GM18507 (cell line): ENCODE data around the gene MCTP1.

Experiments used
- DNase-seq: peaks from one replicate; pipeline ENCODE4 v3.0.0; 2011; ENCODE audit warnings: low read depth; ENCODE audit not compliant: insufficient read length; ENCODE audit errors: extremely low spot score
- FAIRE-seq: peaks from 2 replicates; lab custom pipeline; 2011; peaks lifted over from hg19 to GRCh38; lab: Jason Lieb, UNC

Gene MCTP1

DNA sequence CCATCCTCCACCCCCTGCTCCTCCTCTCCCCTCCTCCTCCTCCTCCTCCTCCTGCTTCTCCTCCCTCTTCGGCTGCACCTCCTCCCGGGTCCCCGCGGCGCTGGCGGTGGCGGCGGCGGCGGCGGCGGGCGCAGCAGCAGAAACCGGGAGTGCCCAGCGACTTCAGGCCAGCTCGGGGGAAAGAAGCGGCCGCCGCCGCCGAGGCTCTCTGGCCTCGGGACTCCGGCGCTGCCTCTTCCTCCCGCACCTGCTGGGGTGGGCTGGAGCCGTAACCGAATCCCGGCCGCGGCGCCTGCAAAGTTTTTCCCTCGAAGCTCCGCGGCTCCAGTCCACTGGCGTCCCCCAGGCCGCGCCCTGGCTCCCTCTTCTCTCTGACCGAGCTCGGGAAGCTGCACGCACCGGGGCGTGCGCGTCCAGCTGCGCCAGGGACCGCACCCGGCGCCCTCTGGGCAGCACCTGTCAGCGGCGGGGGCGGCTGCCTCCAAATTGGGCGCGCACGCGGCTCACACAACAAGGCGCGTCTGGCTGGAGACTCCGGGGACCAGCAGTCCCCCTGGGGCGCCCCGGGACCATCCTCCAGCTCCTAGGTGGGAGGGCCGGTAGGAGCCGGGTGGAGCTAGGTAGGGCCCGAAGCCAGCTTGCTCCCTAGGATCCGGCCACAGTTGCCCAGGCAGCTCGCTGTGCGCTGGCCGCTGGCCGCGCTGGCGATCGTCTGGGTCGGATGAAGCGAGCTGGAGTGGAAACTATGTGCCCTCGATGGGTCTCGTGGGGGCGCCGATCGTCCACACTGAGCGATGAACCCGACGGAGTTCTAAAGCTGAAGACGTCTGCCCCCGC, at the start of gene MCTP1:
TSS of gene MCTP1 (minus strand) at position 523 of the 837 bp plus-strand sequence.
- FAIRE-seq: no peak
- no peak for DNase-seq

DNA sequence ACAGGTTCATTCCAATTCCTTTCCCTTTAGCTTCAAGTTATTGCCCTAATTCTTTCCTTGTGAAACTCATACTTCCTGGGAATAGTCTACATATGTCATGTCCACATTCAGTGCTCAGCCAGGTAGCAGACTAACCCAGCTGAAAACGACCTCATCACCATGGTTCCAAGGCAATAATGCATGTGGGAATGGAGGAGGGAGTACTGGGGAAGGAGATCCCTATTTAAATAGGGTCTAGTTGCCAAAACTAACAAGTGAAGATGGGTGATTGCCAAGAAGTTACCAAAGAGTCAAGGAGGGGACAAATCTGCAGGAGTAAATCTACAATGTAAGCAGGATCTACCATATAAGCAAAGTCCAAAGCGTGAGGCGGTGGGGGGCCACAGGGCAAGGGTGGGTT, 47.3 kb upstream of the MCTP1 start:
- no peak for FAIRE-seq
- no peak for DNase-seq

DNA sequence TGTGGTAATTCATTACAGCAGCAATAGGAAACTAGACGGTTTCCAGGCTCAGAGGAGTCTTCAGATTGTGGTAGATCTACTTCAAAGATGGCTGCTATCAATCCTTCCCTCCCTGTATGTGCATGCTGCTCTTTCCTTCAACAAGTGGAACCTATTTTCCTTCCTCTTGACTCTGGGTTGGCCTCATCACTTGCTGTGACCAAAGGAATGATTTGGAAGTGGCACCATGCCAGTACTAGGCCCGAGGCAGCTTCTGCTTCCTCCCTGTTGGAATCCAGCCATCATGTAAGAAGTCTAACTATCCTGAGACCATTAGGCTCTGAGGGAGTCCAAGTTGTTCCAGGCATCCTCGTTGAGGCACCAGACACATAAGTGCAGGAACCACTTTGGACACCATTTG, 46.5 kb upstream of the MCTP1 start:
- FAIRE-seq (no peak), DNase-seq (no peak)

DNA sequence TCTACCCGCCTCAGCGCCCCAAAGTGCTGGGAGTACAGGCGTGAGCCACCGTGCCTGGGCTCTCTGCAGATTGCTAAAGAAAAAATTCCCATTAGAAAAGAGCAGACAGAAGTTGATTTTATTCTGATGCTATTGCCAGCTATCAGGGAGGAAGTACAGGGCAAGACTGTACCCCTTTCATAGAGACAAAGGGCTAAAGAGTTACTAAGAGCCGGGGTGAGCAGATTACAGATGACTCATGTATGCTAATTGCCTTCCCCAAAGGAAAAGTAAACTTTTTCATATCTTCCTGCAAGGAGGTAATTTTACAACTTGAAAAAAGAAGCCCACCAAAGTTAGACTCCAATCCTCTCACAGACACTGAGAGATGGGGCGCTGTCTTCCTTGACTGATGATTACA, 42.3 kb upstream of the MCTP1 start:
- FAIRE-seq (no peak), DNase-seq (no peak)

DNA sequence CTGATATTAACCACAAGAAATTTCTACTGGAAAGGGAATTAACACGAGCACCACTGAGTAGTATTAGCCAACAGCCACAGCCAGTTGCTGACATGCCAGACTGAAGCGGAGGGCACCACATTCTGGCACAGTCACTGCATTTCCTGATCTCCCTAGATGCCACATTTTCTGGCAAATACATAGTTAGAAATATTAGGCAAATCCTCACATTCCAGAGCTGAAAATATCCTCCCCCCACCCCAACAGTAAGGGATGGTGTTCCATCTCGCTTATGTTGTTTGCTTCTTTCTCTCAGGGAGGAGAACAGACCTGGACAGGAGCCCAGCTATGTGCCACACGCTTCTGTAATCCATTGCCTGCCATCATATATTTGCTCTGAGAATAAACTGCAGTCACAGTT, 32.8 kb upstream of the MCTP1 start:
- no peak for DNase-seq
- FAIRE-seq: no peak

DNA sequence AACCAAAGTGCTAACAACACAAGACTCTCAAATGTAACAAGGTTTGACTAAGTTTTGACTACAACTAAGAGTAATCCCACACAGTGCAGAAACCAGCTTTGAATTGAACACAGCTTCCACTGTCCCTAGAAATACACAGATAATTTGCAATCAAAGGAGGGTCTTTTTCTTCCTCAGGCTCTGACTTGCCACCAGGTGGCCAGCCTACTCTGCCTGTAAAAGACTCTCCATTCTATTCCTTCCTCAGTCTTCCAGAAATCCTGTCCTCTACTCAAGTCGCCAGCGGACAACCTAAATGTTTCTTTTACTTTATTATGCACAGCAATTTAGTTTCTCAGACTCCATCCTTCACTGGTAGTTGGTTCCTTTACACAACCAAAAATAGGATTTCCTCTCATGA, 32.2 kb upstream of the MCTP1 start:
- FAIRE-seq: no peak
- DNase-seq: no peak

DNA sequence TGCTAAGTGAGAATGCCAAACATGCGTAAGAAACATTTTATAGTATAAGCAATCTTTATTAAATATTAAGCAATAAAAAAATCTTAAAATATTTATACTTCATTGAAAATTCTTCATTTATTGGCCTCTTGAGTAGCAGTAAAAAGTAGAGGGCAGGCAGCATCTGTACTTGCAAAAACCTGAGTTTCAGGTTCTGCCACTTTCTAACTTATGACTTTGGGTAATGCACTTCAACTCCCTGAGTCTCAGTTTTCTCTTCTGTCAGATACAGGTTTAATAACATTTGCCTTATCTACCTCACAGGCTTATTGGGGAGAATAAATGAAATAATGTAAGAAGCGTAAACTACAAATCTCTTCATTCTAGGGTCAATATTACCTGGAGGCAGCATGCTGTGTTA, 19.8 kb upstream of the MCTP1 start:
- FAIRE-seq: no peak

DNA sequence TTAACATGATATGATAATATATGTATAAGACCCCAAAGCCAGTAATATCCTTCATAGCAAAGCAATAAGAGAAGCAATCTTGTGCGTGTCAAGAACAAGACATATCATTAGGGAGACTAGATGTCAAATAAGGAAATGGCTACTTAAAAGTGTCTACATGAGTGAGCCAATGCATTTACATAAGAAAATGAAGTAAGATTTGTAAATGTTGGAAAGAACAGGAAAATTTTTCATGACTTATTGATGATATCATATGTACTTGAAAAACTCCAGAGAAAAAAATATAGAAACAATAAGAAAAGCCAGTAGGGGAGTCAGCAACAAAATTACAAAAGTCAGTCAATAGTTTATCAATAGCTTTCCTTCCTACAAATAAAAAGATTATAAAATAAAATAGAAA, 13.8 kb upstream of the MCTP1 start:
- no peak for DNase-seq
- no peak for FAIRE-seq

More for the DNA sequence above, 19.8 kb upstream of the MCTP1 start:
- no peak for DNase-seq

DNA sequence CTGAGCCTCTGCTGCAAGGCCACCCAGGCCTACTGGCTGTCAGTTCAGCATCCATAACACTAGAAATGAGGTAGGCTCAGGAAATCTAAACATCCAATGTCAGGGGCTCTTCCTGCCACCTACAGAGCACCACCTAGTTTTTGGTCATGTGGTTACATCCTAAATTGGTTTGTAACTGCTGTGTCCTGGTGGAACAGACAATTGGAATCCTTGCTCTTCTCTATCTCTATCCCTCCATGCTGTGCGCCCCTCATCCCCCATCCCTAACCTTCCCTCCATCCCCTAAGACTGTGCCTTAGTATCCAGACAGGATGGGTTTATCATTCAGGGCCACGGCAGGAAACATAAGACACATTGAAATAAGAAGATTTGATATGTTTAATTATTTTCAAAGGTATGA, 11.4 kb upstream of the MCTP1 start:
- DNase-seq (no peak), FAIRE-seq (no peak)

DNA sequence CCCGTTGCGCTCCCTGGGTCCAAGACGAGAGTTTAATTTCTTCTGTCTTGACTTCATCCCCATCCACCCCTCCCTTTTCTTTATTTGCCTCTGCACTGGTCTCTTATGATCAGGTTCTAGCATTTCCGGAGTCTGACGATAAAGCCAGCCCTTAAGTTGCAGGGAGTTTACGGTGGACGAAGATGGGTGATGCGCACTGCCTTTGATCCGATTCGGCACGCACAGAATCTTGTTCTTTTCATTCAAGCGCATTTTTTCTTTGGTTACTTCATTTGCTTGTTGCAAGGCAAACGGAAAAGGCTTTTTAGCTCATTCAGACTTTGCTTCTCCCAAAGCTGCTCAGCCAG, 488 bp upstream of the MCTP1 start:
- no peak for FAIRE-seq
- DNase-seq: no peak

DNA sequence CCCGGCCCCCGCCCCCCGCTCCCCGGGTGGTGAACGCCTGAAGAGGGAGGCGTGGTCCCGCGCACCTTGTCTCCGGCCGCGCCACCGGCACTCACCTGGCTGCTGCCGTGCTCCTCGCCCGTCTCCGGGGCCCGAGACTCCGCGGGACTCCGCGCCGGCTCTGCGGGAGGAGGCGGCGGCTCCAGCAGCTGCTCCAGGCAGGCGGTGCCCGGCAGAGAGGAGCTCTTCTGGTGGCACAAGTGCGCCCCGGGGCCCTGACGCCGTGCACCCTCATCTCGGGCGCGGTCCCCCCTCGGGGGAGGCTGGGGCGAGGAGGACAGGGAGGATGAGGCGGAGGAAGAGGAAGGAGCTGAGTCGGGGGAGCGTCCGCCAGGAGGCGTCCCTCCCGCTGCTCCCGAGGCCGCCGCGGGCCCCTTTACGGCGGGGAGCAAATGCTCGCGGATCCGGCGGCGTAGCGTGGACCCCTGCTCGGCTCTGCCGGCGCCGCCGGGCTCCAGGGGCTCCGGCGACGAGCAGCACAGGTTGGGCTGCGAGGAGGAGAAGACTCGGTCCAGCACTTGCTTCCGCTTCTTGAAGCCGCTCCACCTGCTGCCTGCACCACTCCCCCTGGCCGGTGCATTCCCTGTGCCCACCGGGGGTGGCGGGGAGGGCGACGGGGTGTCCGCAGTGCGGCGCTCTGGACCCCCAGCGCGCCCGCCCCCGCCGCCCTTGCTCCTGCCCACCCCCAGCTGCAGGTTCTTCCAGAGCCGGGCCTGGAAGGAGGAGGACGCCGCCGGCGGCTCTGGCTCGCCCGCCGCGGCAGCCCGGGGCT, 928 bp downstream of the MCTP1 start:
- FAIRE-seq (no peak), DNase-seq (no peak)

DNA sequence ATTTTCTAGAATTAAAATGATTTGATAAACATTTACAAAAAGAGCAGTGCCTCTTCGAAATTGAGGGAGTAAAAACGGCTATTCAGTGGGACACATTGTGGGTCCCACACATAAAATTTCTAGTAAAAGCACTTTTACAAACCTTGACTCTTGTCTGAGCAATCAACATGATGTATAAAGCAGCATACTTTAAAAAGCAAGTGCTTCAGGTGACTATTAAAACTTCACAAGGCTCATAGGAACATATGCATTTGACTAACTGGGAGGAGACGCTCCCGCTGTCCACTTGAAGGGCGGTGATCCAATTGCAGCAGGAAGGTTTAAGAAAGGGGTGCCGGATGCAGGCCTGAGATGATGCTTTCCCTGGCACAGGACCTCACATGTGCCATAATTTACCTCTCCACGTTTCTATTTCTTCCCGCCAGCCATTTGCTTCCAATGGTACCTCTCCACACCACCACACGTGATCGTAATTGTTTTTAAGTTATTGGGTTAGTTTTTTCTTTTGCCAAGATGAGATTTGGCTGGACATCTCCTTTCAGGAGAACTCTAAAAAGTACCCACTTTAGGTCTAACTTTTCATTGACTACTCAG, 1.8 kb downstream of the MCTP1 start:
- FAIRE-seq (peak; percentile 38), DNase-seq (no peak)

DNA sequence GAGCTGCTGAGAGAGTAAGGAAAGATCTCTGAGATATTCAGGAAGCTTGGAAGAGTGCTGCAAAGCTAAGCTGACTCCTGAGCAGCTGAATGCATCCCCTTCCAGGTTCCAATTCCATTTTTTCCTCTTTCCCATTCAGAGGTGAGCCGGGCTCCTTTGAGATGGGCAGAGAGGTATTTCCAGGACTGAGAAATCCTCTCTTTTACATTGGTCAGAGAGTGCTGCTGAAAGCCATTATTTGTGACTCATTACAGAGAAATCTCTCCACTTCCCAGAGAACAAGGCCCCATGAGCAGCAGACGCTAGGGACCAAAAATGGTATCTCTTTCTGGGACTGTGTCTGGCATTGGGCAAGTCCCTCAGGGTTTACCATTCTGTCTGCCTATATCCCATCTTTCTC, 3.7 kb downstream of the MCTP1 start:
- DNase-seq: no peak
- no peak for FAIRE-seq

DNA sequence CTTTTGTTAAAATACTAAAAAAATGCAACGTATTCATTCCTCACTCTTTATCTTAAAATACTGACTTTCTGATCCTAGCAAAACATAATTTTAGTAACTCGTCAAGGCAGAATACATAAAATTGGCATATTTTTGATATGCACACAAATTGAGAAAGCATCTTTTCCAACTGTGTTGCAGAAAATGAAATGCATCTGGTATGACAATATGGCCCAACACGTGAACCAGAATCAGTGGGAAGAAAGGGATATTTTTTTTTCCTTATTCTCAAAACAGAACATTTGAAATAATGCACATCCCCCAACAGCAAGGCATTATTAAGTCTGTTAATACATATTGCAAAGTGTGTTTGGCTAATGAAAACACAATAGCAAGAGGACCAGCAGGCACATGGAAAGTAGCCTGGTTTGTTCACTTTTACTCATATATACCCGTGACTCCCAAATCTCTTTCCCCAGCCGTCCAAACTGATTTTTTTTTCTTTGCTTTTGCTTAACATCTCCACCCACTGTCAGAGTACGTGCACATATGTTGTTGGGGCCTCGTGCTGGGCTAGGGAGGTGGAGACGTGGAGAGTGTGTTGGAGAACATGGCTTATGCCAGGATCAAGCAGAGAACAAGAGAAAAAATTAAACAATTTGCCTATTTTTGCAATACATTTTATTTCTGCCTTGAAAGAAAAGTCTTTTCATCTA, 4.3 kb downstream of the MCTP1 start:
- FAIRE-seq: no peak
- no peak for DNase-seq

DNA sequence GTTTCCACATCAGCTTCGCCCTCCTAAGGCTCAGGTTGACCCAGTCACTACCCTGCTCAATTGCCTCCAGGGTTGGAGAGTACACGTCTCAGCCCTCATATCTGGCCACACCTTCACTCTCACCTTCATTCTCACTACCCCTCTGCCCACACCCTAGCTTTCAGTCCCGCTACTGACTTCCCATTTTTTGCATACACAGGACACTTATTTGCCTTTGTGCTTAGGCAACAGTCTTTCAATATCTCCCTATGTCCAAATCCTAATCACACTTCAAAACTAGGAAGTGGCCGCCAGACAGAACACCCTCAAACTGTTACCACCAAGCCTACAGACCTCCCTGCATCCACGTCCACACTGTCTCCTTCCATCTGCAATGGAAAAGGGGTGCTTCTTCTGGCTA, 10.9 kb downstream of the MCTP1 start:
- no peak for DNase-seq
- no peak for FAIRE-seq

DNA sequence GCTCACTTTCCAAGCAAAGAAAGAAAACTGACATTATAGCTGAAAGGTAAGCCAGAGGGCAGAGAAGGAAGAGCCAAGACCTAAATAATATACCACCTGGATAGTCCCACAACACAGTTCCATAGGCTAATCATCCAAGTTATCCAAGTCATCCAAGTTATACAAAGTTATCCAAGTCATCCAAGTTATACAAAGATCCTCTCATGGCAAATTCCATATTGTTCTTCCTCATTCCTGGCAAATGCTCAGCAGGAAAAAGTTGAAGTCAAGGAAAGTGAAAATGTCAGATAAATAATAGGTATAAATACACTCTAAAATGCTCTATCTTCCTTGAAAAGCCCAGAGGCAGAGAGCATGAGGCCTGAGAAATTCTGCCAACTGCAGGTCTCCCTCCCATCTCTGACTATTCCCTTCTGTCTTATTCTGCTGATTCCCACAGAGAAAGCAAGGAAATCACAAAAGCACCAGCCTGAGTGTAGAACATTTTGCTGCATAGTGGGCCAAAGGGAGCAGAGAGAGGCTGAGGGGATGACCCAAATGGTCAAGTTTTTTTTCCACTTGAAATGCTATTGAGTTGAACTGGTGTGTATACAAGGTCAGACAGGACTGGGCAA, 12.5 kb downstream of the MCTP1 start:
- FAIRE-seq: no peak
- no peak for DNase-seq

DNA sequence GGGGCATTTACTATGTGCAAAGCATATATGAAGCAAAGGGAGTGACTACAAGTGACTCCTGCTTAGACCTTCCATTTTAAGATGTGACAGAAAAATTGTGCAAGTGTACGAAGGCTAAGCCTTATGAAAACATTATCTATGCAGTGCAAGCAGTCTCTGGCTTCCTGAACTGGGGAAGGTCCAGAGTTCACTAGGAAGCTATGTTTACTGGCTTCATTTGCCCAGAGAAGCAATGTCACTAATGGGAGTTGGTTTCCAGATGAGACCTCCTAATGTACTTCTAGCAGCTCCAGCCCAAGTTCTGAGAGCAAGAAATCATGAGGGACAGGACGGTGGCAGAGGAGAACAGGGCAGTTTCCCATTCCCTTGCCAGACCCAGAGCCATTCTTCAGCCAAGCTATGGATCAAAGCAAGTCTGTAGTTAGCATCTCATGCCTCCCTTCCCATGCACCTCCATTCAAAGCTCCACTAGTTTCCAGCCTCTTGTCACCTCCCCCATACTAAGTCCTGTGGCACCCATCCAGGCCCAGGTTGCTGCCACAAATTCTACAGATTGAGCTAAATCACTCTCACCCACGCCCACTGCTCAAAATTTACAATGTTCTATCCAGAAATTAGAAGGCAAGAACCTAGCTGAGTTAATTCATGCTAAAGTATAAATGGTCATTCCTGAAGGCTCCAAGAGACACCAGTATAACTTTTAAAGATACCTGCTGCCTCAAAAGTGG, 21.8 kb downstream of the MCTP1 start:
- DNase-seq (no peak), FAIRE-seq (no peak)

DNA sequence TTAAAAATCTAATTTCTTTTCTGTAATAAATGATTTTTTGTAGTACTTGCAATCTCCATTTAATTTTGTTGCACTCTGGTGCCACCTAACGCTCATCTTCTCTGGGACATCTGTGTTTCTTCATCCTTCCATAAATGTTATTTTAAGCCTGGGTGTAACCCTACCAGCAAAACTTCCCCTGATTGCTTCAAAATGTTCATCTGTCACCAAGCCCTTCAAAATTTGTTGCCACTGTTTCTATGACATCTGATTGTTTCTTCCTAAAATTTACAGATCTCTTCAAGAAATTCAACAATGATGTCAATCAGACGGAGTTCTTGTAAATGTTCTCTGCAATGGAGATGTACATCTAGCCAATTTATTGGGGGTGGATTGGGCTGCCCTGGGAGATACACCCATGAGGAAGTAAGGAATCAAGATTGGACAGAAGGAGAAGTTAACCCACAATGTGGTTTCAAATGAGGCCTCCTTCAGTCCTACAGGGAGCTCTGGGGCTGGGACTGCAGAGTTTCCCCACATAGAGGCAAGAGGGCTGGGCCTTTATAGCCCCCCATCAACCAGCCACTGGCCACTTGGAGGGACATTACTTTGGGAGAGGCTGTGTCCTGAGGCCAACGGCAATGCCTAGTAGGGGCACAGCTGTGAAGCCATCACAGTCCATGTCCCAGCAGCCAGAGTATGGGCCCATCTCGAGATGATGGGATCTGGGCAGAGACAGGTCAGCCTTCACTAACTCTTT, 23.3 kb downstream of the MCTP1 start:
- no peak for DNase-seq
- peak; percentile 66 for FAIRE-seq
